GM18505 (cell line): ENCODE measurements around the gene FAM151A.
"Not testable (repeated sequence)": the region's sequence is repeated elsewhere in the genome, so short reads cannot be mapped to it uniquely, and the experiment has no call there.

Experiments
- ATAC-seq: cut with Tn5 transposase; IDR thresholded peaks from one replicate; pipeline ENCODE4 v1.9.1; 2021; ENCODE audit not compliant: unreplicated experiment
- POLR2A ChIP-seq: IDR thresholded peaks from 4 replicates; pipeline ENCODE4 v1.6.1; 2011; ENCODE audit warnings: borderline replicate concordance; ENCODE audit not compliant: insufficient read depth, insufficient read length; ENCODE audit errors: extremely low read depth

Gene FAM151A

DNA sequence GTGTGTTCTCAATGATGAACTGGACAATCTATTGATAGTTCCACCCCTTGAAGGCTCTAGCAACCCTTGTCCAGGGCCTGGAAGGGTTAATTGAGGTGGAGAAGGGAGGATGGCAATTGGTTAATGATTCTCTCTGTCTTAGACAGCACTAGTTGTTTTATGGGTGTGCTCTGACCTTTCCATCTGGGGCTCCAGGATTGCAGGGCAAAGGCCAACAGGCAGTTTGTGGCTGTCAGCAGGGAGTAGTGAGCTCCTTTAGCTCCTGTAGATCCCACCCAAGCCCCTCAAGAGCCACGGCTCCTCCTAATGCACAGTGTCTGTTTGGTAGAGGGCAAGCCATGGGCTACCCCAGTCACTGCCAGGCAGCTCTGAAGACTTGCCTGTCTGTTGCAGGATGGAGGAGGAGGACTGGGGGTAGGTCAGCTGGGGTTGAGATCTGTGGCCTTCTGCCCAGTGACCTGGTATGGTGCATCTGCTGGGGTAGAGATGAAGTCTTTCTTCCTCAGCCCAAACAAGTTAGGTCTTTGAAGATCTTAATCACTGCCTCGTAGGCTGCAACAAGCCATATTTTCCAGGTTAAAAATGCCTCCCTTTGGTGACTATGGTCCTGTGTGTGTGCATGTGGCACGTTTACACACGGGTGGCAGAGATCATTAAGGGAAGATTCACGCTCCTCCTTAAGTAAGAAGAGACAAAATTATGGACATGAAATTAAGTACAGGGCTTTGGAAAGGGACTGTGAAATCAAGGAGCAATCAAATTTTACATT lies 26.0 kb upstream of the FAM151A start:
- ATAC-seq, result no peak
- no peak for TF ChIP-seq POLR2A

GRCh38 chr1:54645806-54646676 lies 22.7 kb upstream of the FAM151A start:
- TF ChIP-seq POLR2A, result no peak
- ATAC-seq, result no peak

DNA sequence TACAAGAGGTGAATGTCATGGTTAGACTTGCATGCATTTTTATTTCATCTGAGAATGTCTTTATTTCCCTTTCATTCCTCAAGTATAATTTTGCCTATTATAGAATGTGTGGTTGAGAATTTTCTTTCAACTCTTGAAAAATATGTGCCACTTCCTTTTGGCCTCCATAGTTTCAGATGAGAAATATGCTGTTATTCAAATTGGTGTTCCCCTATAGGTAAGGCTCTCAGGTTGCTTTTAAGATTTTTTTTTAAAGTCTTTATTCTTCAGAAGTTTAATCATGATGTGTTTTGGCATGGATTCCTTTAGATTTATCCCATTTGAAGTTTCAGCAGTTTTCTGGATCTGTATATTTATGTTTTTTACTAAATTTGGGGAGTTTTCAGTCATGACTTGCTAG lies 20.4 kb upstream of the FAM151A start:
- TF ChIP-seq POLR2A, result no peak
- no peak for ATAC-seq

- ATAC-seq, result no peak
- no peak for TF ChIP-seq POLR2A
Measured at GRCh38 chr1:54640863-54641836, 17.8 kb upstream of the FAM151A start, which contains the start of gene MROH7. Gene MROH7 (plus strand): TSS chr1:54641786. CDS start chr1:54652927, 11,141 bp downstream.

DNA sequence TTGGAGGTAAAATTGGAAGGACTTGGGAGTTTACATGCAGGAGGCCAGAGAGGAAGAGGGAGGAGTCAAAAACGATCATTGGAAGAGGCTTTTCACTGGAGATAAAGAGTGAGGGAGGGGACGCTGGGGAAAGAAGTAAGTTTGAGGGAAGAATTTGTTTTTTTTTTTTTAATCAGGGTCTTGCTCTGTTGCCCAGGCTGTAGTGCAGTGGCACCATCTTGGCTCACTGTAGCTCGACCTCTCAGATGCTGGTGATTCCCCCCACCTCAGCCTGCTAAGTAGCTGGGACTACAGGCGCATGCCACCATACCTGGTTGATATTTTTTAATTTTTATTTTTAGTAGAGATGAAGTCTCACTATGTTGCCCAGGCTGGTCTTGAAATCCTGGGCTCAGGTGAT lies 17.0 kb upstream of the FAM151A start:
- TF ChIP-seq POLR2A, result no peak
- no peak for ATAC-seq

DNA sequence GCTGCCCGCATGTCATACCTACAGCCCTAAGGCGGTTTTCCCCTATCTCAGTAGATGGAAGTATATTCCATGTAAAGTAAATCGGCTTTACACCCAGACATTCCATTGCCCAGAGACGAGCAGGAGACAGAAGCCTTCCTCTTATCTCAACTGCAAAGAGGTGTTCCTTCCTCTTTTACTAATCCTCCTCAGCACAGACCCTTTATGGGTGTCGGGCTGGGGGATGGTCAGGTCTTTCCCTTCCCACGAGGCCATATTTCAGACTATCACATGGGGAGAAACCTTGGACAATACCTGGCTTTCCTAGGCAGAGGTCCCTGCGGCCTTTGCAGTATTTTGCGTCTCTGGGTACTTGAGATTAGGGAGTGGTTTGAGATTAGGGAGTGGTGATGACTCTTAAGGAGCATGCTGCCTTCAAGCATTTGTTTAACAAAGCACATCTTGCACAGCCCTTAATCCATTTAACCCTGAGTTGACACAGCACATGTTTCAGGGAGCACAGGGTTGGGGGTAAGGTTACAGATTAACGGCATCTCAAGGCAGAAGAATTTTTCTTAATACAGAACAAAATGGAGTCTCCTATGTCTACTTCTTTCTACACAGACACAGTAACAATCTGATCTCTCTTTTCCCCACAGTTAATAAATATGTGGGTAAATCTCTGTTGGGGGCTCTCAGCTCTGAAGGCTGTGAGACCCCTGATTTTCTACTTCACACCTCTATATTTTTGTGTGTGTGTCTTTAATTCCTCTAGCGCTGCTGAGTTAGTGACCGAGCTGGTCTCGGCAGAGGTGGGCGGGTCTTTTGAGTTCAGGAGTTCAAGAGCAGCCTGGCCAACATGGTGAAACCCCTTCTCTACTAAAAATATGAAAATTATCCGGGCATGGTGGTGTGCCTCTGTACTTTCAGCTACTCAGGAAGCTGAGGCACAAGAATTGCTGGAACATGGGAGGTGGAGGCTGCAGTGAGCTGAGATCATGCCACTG lies 13.4 kb upstream of the FAM151A start:
- ATAC-seq, result not testable (repeated sequence)

DNA sequence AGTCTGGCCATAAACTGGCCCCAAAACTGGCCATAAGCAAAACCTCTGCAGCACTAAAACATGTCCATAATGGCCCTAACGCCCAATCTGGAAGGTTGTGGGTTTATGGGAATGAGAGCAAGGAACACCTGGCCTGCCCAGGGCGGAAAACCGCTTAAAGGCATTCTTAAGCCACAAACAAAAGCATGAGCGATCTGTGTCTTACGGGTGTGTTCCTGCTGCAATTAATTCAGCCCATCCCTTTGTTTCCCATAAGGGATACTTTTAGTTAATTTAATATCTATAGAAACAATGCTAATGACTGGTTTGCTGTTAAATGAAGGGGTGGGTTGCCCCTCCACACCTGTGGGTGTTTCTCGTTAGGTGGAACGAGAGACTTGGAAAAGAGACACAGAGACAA lies 12.5 kb upstream of the FAM151A start:
- ATAC-seq, result not testable (repeated sequence)

DNA sequence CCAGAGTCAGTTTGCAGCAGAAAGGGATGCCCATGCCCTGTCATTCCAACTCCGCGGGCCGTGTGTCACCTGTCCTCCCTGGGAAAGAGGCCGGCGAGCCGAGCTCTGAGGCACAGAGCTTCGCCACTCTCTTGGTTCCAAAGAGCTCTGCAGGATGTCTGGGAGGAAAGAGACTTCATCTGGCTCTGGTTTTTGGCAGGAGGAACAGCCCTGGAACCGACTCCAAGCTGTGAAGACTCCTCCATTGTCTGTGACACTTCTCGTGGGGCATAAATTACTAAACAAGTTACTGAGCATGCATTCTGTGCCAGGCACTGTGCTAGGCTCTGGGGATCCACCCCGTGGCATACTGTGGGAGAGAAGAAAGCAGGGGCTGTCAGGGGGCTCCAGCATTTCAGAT lies 3.9 kb upstream of the FAM151A start:
- ATAC-seq, result no peak

GRCh38 chr1:54624466-54625464 lies 1.4 kb upstream of the FAM151A start:
- no peak for ATAC-seq
- TF ChIP-seq POLR2A, result no peak

More for the DNA sequence above, 3.9 kb upstream of the FAM151A start:
- TF ChIP-seq POLR2A, result no peak

DNA sequence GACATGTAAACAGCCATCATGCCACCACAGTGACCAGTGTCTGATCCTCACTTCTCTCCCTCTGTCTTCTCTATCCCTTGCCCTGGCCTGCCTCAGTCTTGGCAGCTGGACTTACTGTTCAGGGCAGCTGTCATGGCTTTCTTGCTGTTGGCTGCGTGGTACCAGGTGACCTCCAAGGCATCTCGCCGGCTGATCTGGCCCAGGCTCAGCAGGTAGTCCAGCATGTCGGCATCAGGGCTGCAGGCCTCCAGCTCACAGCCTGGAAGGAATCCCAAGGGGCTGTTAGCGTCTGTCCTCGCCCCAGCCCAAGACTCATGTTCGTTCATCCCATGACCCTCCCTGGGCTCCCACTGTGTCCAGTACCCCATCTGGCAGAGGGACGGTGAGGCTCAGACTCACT lies 3.6 kb downstream of the FAM151A start:
- no peak for TF ChIP-seq POLR2A
- no peak for ATAC-seq
